ENCODE results near the gene MRPL10. TPM values are rescaled to one million over a fixed set of nuclear protein-coding genes. Genes with fewer than 3 reads are reported as not detected.

MRPL10 gene
- total and polyA plus RNA-seq, 2 of the 8 experiments (the other 6 are each of a cell fraction or from before 2014, with no cell fraction given) = 85.3 to 214 TPM

DNA sequence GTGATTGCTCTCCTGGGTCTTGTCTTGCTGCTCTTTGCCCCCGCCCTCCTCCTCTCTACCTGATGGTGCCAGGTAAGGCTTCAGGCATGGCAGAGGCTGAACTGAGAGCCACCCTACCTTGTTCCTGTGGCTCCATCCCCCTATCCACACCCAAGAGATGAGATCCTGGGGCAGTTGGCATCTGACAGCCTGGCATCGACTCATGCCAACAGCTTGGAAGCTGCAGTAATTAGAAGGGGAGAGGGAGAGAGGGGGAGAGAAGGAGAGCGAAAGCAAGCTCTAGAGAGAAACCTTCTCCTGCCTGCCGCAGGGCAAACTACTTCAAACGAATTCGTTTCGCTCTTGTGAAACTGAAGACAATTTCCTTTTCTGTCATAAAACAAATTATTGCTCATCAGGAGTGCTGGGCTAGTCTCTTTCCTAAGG is 33.5 kb upstream of the MRPL10 start:
- Histone ChIP-seq H3K79me2 (ENCODE audit: control insufficient read depth in 1 of 2, insufficient read depth in 2 of 2, low read length in 2 of 2) (no peaks in the 10 kb centered on the region), H3K4ac (replicated peaks; ENCODE audit: insufficient read length, low read depth, low read length) (no peak overlapping the region), H3K79me1 (ENCODE audit: low read depth, low read length) (no peaks in the 10 kb centered on the region), H2BK20ac (ENCODE audit: low read length) (no peak overlapping the region), H3K14ac (ENCODE audit: insufficient read length) (no peak overlapping the region), H3K9me3 (ENCODE audit: insufficient read depth in 2 of 2, low read depth in 1 of 2, low read length in 1 of 2) (no peaks in the 10 kb centered on the region), H2BK15ac (ENCODE audit: low read length) (no peak overlapping the region), H2BK120ac (replicated peaks; ENCODE audit: low read depth, low read length) (no peak overlapping the region), H4K91ac (replicated peaks; ENCODE audit: insufficient read length, low read length) (no peak overlapping the region), H3K27me3 (replicated peaks in 1 of 4; ENCODE audit: control insufficient read depth in 3 of 4, extremely low read depth in 1 of 4, insufficient read depth in 3 of 4, low read length in 3 of 4) (peaks cover 0 to 4% (median 2%) of the 10 kb centered on the region in 4 experiments; a peak in 3 of 7 replicates), H4K20me1 (replicated peaks in 1 of 2; ENCODE audit: control insufficient read depth in 1 of 2, insufficient read depth in 2 of 2, low read length in 2 of 2) (no peaks in the 10 kb centered on the region), H3K56ac (replicated peaks; ENCODE audit: insufficient read length, low read depth, low read length) (no peak overlapping the region), H3K9ac (replicated peaks in 1 of 4; ENCODE audit: extremely low read depth in 1 of 4, low read depth in 3 of 4, low read length in 3 of 4) (no peak overlapping the region), H2AK5ac (ENCODE audit: low read depth, low read length) (no peak overlapping the region), H3K4me2 (ENCODE audit: insufficient read depth in 1 of 2, low read depth in 2 of 2, low read length in 2 of 2) (no peak overlapping the region), H3K4me3 (ENCODE audit: extremely low read depth in 1 of 4, insufficient read depth in 2 of 4, low read depth in 3 of 4, low read length in 4 of 4) (no peak overlapping the region), H3K36me3 (ENCODE audit: control insufficient read depth in 2 of 4, insufficient read depth in 4 of 4, low read length in 3 of 4) (no peaks in the 10 kb centered on the region), H3K23me2 (ENCODE audit: low read depth, low read length) (no peaks in the 10 kb centered on the region), H4K8ac (ENCODE audit: extremely low read depth, insufficient read depth, low read length) (no peak overlapping the region; the same call in none of the 2 replicates), H3K27ac (ENCODE audit: low read depth, low read length) (no peak overlapping the region), H2BK5ac (ENCODE audit: low read depth, low read length) (no peak overlapping the region), H4K5ac (ENCODE audit: insufficient read length, low read depth, low read length) (no peak overlapping the region), H3K18ac (ENCODE audit: extremely low read depth, low read length) (no peak overlapping the region), H3K23ac (ENCODE audit: insufficient read length) (no peak overlapping the region), H2BK12ac (ENCODE audit: low read depth, low read length) (no peak overlapping the region), H3K4me1 (replicated peaks in 1 of 4; ENCODE audit: control insufficient read depth in 3 of 4, insufficient read depth in 4 of 4, low read length in 3 of 4) (peaks cover under 1 to 4% (median 2%) of the 10 kb centered on the region in 4 experiments; a peak in 5 of 7 replicates), H2AFZ (ENCODE audit: low read length) (no peak overlapping the region)
- POLR2A ChIA-PET (ENCODE audit: partially characterized antibody) = interaction anchor here (1.4 kb wide), 1 partner anchor 33 kb away, joined by 3 read pairs; the partner anchor contains the start of genes LRRC46 and MRPL10
- FAIRE-seq = no peak
- no peak for DNase-seq (ENCODE audit: low read depth in 1 of 2, low spot score in 2 of 2)
- CTCF ChIA-PET (ENCODE audit: partially characterized antibody) = interaction anchor here (1.3 to 33.0 kb wide), 4 partner anchors 9 to 65 kb away, joined by 3 to 1206 read pairs (median 191); partner anchors contain the start of genes SCRN2, SP2 and SP6
- WGBS, 2 experiments (ENCODE audit: extremely low coverage in 1 of 2, insufficient coverage in 1 of 2, insufficient read length in 1 of 2, insufficient replicate concordance in 2 of 2, low coverage in 1 of 2, low lambda C conversion rate in 2 of 2, missing lambda C conversion rate in 1 of 2) = 85% methylated on average over 6 of the region's 7 CpGs; no CpG with 5 or more reads in 1 of the 2 experiments
- no peak for TF ChIP-seq EP300 (IDR thresholded peaks at IDR 0.05; ENCODE audit: borderline replicate concordance in 1 of 2, low read depth in 2 of 2, low read length in 2 of 2)
- no peak for TF ChIP-seq RXRA (IDR thresholded peaks at IDR 0.05; ENCODE audit: insufficient read depth, low read depth, low read length)
- no peak for TF ChIP-seq MAFK (IDR thresholded peaks at IDR 0.05; ENCODE audit: low read depth, low read length)
- TF ChIP-seq, protein P1, sequence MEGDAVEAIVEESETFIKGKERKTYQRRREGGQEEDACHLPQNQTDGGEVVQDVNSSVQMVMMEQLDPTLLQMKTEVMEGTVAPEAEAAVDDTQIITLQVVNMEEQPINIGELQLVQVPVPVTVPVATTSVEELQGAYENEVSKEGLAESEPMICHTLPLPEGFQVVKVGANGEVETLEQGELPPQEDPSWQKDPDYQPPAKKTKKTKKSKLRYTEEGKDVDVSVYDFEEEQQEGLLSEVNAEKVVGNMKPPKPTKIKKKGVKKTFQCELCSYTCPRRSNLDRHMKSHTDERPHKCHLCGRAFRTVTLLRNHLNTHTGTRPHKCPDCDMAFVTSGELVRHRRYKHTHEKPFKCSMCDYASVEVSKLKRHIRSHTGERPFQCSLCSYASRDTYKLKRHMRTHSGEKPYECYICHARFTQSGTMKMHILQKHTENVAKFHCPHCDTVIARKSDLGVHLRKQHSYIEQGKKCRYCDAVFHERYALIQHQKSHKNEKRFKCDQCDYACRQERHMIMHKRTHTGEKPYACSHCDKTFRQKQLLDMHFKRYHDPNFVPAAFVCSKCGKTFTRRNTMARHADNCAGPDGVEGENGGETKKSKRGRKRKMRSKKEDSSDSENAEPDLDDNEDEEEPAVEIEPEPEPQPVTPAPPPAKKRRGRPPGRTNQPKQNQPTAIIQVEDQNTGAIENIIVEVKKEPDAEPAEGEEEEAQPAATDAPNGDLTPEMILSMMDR (IDR thresholded peaks at IDR 0.05; ENCODE audit: control extremely low read depth in 1 of 3, insufficient read depth in 1 of 3, low read depth in 1 of 3, low read length in 3 of 3) = no peak
- TF ChIP-seq TEAD4 (IDR thresholded peaks at IDR 0.05; ENCODE audit: low read depth, low read length) = no peak
- TF ChIP-seq PHF8 (conservative IDR thresholded peaks at IDR 0.05; ENCODE audit: low read depth, low read length) = no peak
- TF ChIP-seq GTF2F1 (IDR thresholded peaks at IDR 0.05; ENCODE audit: borderline replicate concordance, low read depth, low read length) = no peak
- TF ChIP-seq BRCA1 (IDR thresholded peaks at IDR 0.05; ENCODE audit: low read depth, low read length) = no peak
- TF ChIP-seq TAF1 (IDR thresholded peaks at IDR 0.05; ENCODE audit: low read depth, low read length) = no peak
- no peak for TF ChIP-seq KDM1A (IDR thresholded peaks at IDR 0.05; ENCODE audit: borderline replicate concordance, low read length)
- no peak for TF ChIP-seq CHD2 (IDR thresholded peaks at IDR 0.05; ENCODE audit: low read length)

Measured in H1 (cell line).